PFSK-1 (cell line): ENCODE measurements around the gene CUEDC1.

Experiments used
- POLR2AphosphoS5 ChIP-seq: IDR thresholded peaks from 2 replicates; pipeline ENCODE4 v1.6.1; 2012; ENCODE audit warnings: low read depth, mild to moderate bottlenecking, control low read depth, low read length, moderate library complexity
- REST ChIP-seq, 2 experiments: IDR thresholded peaks; 2 replicates each; pipeline versions ENCODE4 v1.6.1 to v1.8.0; 2011 to 2012; ENCODE audit warnings: low read depth in 2 of 2, low read length in 2 of 2, control low read depth in 1 of 2, inconsistent platforms in 1 of 2, mild to moderate bottlenecking in 1 of 2, moderate library complexity in 1 of 2; ENCODE audit not compliant: insufficient read depth in 1 of 2
- SIN3A ChIP-seq: IDR thresholded peaks from 2 replicates; pipeline ENCODE4 v1.6.1; 2012; ENCODE audit warnings: mild to moderate bottlenecking, low read length, moderate library complexity, borderline replicate concordance; ENCODE audit not compliant: insufficient read depth

GRCh38 chr17:57864273-57864672, 90.9 kb downstream of the CUEDC1 start:
- TF ChIP-seq POLR2AphosphoS5 (no peak), REST (IDR thresholded peaks at IDR 0.05; ENCODE audit: insufficient read depth in 1 of 2, low read depth in 2 of 2, low read length in 2 of 2) (no peak), SIN3A (no peak)
